K562 (cell line): ENCODE results near the gene TYRO3. TPM values are rescaled to one million over a fixed set of nuclear protein-coding genes. Genes with fewer than 3 reads are reported as not detected.

Experiments used
- ATAC-seq: fragments of 200-7000 bp; cut with Tn5 transposase; 3 replicates; pipeline ENCODE4 v1.9.1; 2020; ENCODE audit warnings: moderate library complexity
- BruUV-seq: library from RNA; stranded (reverse); fragments of 400-500 nt; replicated peaks from 2 replicates; lab custom pipeline; 2021; lab: Mats Ljungman, UMichigan
- CTCF ChIA-PET: fragments of 300-600 bp; formaldehyde crosslinking; extraction: SDS; loops from one replicate; lab custom pipeline; 2021; ENCODE audit warnings: low intra/inter-chr PET ratio; lab: Yijun Ruan, JAX
- POLR2A ChIA-PET: fragments of 300-600, 350-650 bp; sonication (Branson Sonifier 250); formaldehyde crosslinking; extraction: SDS; loops from one replicate; lab custom pipeline; 2021; ENCODE audit warnings: antibody characterized with exemption, inconsistent platforms; lab: Yijun Ruan, JAX
- DNase-seq, 4 experiments: peaks; one replicate each; pipeline versions ENCODE4 v3.0.0 to v3.0.0-alpha.2; 2011 to 2018; ENCODE audit warnings: low spot score in 3 of 4, mixed read lengths in 3 of 4; ENCODE audit errors: extremely low read depth in 1 of 4
- FAIRE-seq: peaks from 2 replicates; lab custom pipeline; 2011; peaks lifted over from hg19 to GRCh38; lab: Jason Lieb, UNC
- H2AFZ ChIP-seq: 2 replicates; pipeline ENCODE4 v1.6.0; 2011; ENCODE audit warnings: low read depth, low read length, control low read depth, inconsistent platforms
- H3K27ac ChIP-seq: fragments of 200-600 bp; 3 replicates; pipeline ENCODE4 v1.8.0; 2011; ENCODE audit warnings: low read depth, mild to moderate bottlenecking, control low read depth, inconsistent platforms, low read length, moderate library complexity, mixed read lengths; ENCODE audit errors: extremely low read depth
- H3K27me3 ChIP-seq, 2 experiments: fragments of 300-600 bp in 1 of 2; 2 replicates in 1 of 2; 3 replicates in 1 of 2; pipeline versions ENCODE4 v1.6.0 to v1.8.0; 2011; ENCODE audit warnings: inconsistent platforms in 2 of 2, low read length in 2 of 2, mild to moderate bottlenecking in 1 of 2, mixed read lengths in 1 of 2, moderate library complexity in 1 of 2; ENCODE audit not compliant: control insufficient read depth in 2 of 2, insufficient read depth in 2 of 2
- H3K36me3 ChIP-seq: fragments of 300-600 bp; 3 replicates; pipeline ENCODE4 v1.8.0; 2011; ENCODE audit warnings: mild to moderate bottlenecking, low read length, inconsistent platforms; ENCODE audit not compliant: control insufficient read depth, insufficient read depth
- H3K4me1 ChIP-seq, 2 experiments: fragments of 200-600 bp in 1 of 2; replicated peaks in 1 of 2; 2 replicates in 1 of 2; 3 replicates in 1 of 2; pipeline versions ENCODE4 v1.5.1 to v1.8.0; 2011; ENCODE audit warnings: inconsistent platforms in 2 of 2, low read length in 2 of 2, mild to moderate bottlenecking in 1 of 2, mixed read lengths in 1 of 2, moderate library complexity in 1 of 2; ENCODE audit not compliant: control insufficient read depth in 2 of 2, insufficient read depth in 2 of 2
- H3K4me2 ChIP-seq: 2 replicates; pipeline ENCODE4 v1.6.1; 2011; ENCODE audit warnings: low read length, control low read depth, inconsistent platforms, mixed read lengths; ENCODE audit not compliant: insufficient read depth
- H3K4me3 ChIP-seq: fragments of 200-600 bp; sonication (generic), shearing (Covaris generic); 2 replicates; pipeline ENCODE4 v1.5.1; 2016; ENCODE audit warnings: control low read depth, inconsistent platforms
- H3K79me2 ChIP-seq: fragments of 200-600 bp; 3 replicates; pipeline ENCODE4 v1.8.0; 2011; ENCODE audit warnings: low read length, inconsistent platforms; ENCODE audit not compliant: control insufficient read depth, insufficient read depth
- H3K9ac ChIP-seq, 2 experiments: 2 replicates each; pipeline versions ENCODE4 v1.6.0 to v1.6.1; 2011; ENCODE audit warnings: low read depth in 2 of 2, low read length in 2 of 2, control low read depth in 1 of 2, inconsistent platforms in 1 of 2, mild to moderate bottlenecking in 1 of 2, mixed read lengths in 1 of 2; ENCODE audit not compliant: insufficient read depth in 1 of 2
- H3K9me1 ChIP-seq: one replicate; pipeline ENCODE4 v1.6.0; 2011; ENCODE audit warnings: inconsistent platforms, mild to moderate bottlenecking, low read length, moderate library complexity; ENCODE audit not compliant: control insufficient read depth, insufficient read depth
- H3K9me3 ChIP-seq: replicated peaks from 2 replicates; pipeline ENCODE4 v1.5.1; 2011; ENCODE audit warnings: low read depth, low read length, inconsistent platforms; ENCODE audit not compliant: control insufficient read depth, insufficient read depth
- H4K20me1 ChIP-seq: replicated peaks from 2 replicates; pipeline ENCODE4 v1.6.1; 2011; ENCODE audit warnings: low read length, inconsistent platforms, mixed read lengths; ENCODE audit not compliant: control insufficient read depth, insufficient read depth
- AFF4 ChIP-seq: sonication (generic); formaldehyde crosslinking; IDR thresholded peaks from 2 replicates; pipeline ENCODE4 v1.8.0; 2023; ENCODE audit warnings: mild to moderate bottlenecking, missing genetic modification reagents
- PKNOX1 ChIP-seq: fragments of 450-650 bp; IDR thresholded peaks from 2 replicates; pipeline ENCODE4 v1.6.1; 2016
- ZBTB40 ChIP-seq, 2 experiments: fragments of 450-650 bp in 1 of 2; sonication (generic) in 1 of 2; formaldehyde crosslinking in 1 of 2; IDR thresholded peaks; 2 replicates each; pipeline versions ENCODE4 v1.7.1 to v1.9.0; 2016 to 2022; ENCODE audit warnings: inconsistent platforms in 1 of 2, mild to moderate bottlenecking in 1 of 2, missing genetic modification reagents in 1 of 2
- ZNF384 ChIP-seq: IDR thresholded peaks from 2 replicates; pipeline ENCODE4 v1.6.1; 2012; ENCODE audit warnings: low read depth, low read length, improper control_type of control experiment
- WGBS: fragments of 100-300 bp; shearing (Covaris generic); methylation state at CpG from one replicate; pipeline ENCODE4 v1.1.6; 2016; ENCODE audit warnings: low coverage, mixed read lengths; ENCODE audit not compliant: insufficient coverage; ENCODE audit errors: missing lambda C conversion rate; 5-methylcytosine and 5-hydroxymethylcytosine counted together
- in situ Hi-C: fragments of 300-500 bp; cut with MboI; formaldehyde crosslinking; loops from 4 replicates; pipeline ENCODE4 v1.15.0; 2018; ENCODE audit warnings: inconsistent platforms, mixed read lengths
- intact Hi-C: fragments of 100-400 bp; cut with micrococcal nuclease; formaldehyde crosslinking; loops from 2 replicates; pipeline ENCODE4 v1.14.2; 2022
- polyA plus RNA-seq, 8 experiments: library from polyadenylated mRNA; depleted of rRNA in 4 of 8; stranded (reverse) in 5 of 8; unstranded in 3 of 8; fragments of >200 nt; fragmentation: Nextera tagmentation in 2 of 8; fragmentation: Illumina TruSeq in 1 of 8; extraction: Ambion mirVana in 2 of 8; extraction: Trizol in 1 of 8; gene quantifications; 2 replicates each; pipeline versions ENCODE4 v1.2.1 to v1.2.3, GENCODE V29; 2011 to 2014; ENCODE audit warnings: inconsistent platforms in 1 of 8, missing spikeins in 1 of 8
- total RNA-seq, 7 experiments: library from RNA; depleted of rRNA in 6 of 7; stranded (reverse); fragments of >200 nt in 6 of 7; fragmentation: Illumina TruSeq in 2 of 7; extraction: Trizol in 2 of 7; gene quantifications; 2 replicates each; pipeline versions ENCODE4 v1.2.1 to v1.2.3, GENCODE V29; 2011 to 2021; ENCODE audit warnings: low replicate concordance in 1 of 7

TYRO3 gene
- total and polyA plus RNA-seq, 9 of the 15 experiments (the other 6 are each of a cell fraction or from before 2014, with no cell fraction given): 2.6 to 39.6 (median 18.6) TPM

GRCh38 chr15:41566121-41566885, 7.3 kb downstream of the TYRO3 start:
- no peaks in the 10 kb centered on the region for H3K27me3 ChIP-seq
- H3K4me1 ChIP-seq: peaks cover 72 to 73% of the 10 kb centered on the region in 2 experiments
- peak; percentile 2; the same call in 2 of the 3 replicates for ATAC-seq
- ChIA-PET POLR2A (interaction anchor here (0.9 to 1.4 kb wide), 2 partner anchors 11 to 33 kb away, joined by 3 read pairs; no protein-coding TSS in a partner anchor), CTCF (no interaction called here)
- H3K79me2 ChIP-seq: no peaks in the 10 kb centered on the region
- WGBS: 57% methylated on average over 9 of the region's 9 CpGs
- 0 out of 2 replicates have a peak, but pooled peaks cover 3% of the 10 kb centered on the region for H4K20me1 ChIP-seq
- peak overlapping the region; percentile 43 for H3K27ac ChIP-seq
- DNase-seq: peak; percentile 39 to 53 (median 48)
- BruUV-seq: no TSS peak
- H3K9me1 ChIP-seq: no peaks in the 10 kb centered on the region
- no peak overlapping the region for H2AFZ ChIP-seq
- peaks cover 67% of the 10 kb centered on the region for H3K36me3 ChIP-seq
- H3K4me3 ChIP-seq: no peak overlapping the region
- no peak for FAIRE-seq
- H3K9me3 ChIP-seq: no peaks in the 10 kb centered on the region
- in situ Hi-C loops (no loop called here), intact Hi-C loops (no loop called here)
- H3K9ac ChIP-seq: peak overlapping the region in 1 of 2 experiments; percentile 67; a peak in 1 of 4 replicates
- H3K4me2 ChIP-seq: 0 out of 2 replicates have a peak overlapping the region, but pooled peaks have one; percentile 64
- TF ChIP-seq ZNF384 (peak; percentile 95), PKNOX1 (peak; percentile 95), AFF4 (CRISPR knock-in tag) (no peak), ZBTB40 (IDR thresholded peaks at IDR 0.05) (peak; percentile 56; the same call in 1 of the 2 replicates), ZBTB40 (CRISPR knock-in tag; IDR thresholded peaks at IDR 0.05) (no peak)
